Natural killer cell (primary cell): ENCODE results near the gene GDI2. TPM values are rescaled to one million over a fixed set of nuclear protein-coding genes. Genes with fewer than 3 reads are reported as not detected.

Source experiments
- ATAC-seq, 3 donors: fragments of 150-1000 bp in 2 of 3; fragments of 200-7000 bp in 1 of 3; cut with Tn5 transposase; 1 replicate in 1 of 3; 2 replicates in 2 of 3; pipeline ENCODE4 v1.10.0; 2021; ENCODE audit warnings: mild to moderate bottlenecking in 2 of 3, moderate library complexity in 2 of 3
- DNase-seq, 2 donors: peaks; one replicate each; pipeline versions ENCODE4 v3.0.0 to v3.0.0-alpha.2; 2013 to 2021; ENCODE audit warnings: mixed read lengths in 1 of 2
- H3K27ac ChIP-seq: one replicate; pipeline ENCODE4 v1.5.1; 2013; ENCODE audit warnings: mild to moderate bottlenecking, low read length
- H3K27me3 ChIP-seq: one replicate; pipeline ENCODE4 v1.6.1; 2013; ENCODE audit warnings: low read length; ENCODE audit not compliant: control insufficient read depth, insufficient read depth
- H3K36me3 ChIP-seq: one replicate; pipeline ENCODE4 v1.6.1; 2013; ENCODE audit warnings: low read length; ENCODE audit not compliant: control insufficient read depth, insufficient read depth
- H3K4me1 ChIP-seq: one replicate; pipeline ENCODE4 v1.6.1; 2013; ENCODE audit warnings: low read length; ENCODE audit not compliant: control insufficient read depth, insufficient read depth
- H3K4me3 ChIP-seq: one replicate; pipeline ENCODE4 v1.5.1; 2013; ENCODE audit warnings: low read length
- H3K9me3 ChIP-seq: one replicate; pipeline ENCODE4 v1.6.1; 2013; ENCODE audit warnings: low read length; ENCODE audit not compliant: control insufficient read depth, insufficient read depth
- H3K27ac Mint-ChIP-seq, 2 donors: one replicate each; pipeline ENCODE4 v1.8.0; 2022; ENCODE audit warnings: mild to moderate bottlenecking in 2 of 2, mixed read lengths in 2 of 2, moderate library complexity in 1 of 2
- H3K27me3 Mint-ChIP-seq, 2 donors: one replicate each; pipeline ENCODE4 v1.8.0; 2022; ENCODE audit warnings: low read depth in 2 of 2, mixed read lengths in 2 of 2
- H3K36me3 Mint-ChIP-seq: one replicate; pipeline ENCODE4 v1.8.0; 2022; ENCODE audit warnings: mixed read lengths
- H3K4me1 Mint-ChIP-seq, 2 donors: one replicate each; pipeline ENCODE4 v1.8.0; 2022; ENCODE audit warnings: mixed read lengths in 2 of 2
- H3K4me3 Mint-ChIP-seq: one replicate; pipeline ENCODE4 v1.8.0; 2022; ENCODE audit warnings: mild to moderate bottlenecking, moderate library complexity, mixed read lengths
- H3K9me3 Mint-ChIP-seq, 2 donors: one replicate each; pipeline ENCODE4 v1.8.0; 2022; ENCODE audit warnings: mixed read lengths in 2 of 2
- WGBS: methylation state at CpG from one replicate; pipeline ENCODE4 v1.1.7; 2013; ENCODE audit warnings: missing lambda C conversion rate; ENCODE audit not compliant: insufficient coverage; 5-methylcytosine and 5-hydroxymethylcytosine counted together
- intact Hi-C: fragments of 100-400 bp; cut with micrococcal nuclease; formaldehyde crosslinking; loops from one replicate; pipeline ENCODE4 v1.14.2; 2022
- total RNA-seq, 4 donors: library from RNA; stranded (reverse); fragments of 120-200 nt in 1 of 4; gene quantifications; one replicate each; pipeline versions ENCODE4 v1.2.3 to v1.2.4, GENCODE V29; 2013 to 2022
- TF ChIP-seq, protein P1 (sequence below): fragments of 200-600 bp; IDR thresholded peaks from one replicate; pipeline ENCODE4 v1.8.0; 2022; ENCODE audit warnings: antibody characterized with exemption

Gene GDI2
- total RNA-seq, 3 donors from 2014 or later (not counting 1 experiment from before 2014, with no cell fraction given) = 97.9 to 104 (median 104) TPM

GRCh38 chr10:5832946-5833345 lies 19.7 kb upstream of the GDI2 start:
- H3K4me1 Mint-ChIP-seq = no peaks in the 10 kb centered on the region
- Histone ChIP-seq H3K27me3 (no peaks in the 10 kb centered on the region), H3K4me1 (no peaks in the 10 kb centered on the region), H3K27ac (no peak overlapping the region), H3K36me3 (no peaks in the 10 kb centered on the region), H3K9me3 (no peaks in the 10 kb centered on the region), H3K4me3 (no peak overlapping the region)
- H3K27ac Mint-ChIP-seq = no peak overlapping the region
- H3K4me3 Mint-ChIP-seq = no peak overlapping the region
- no peaks in the 10 kb centered on the region for H3K36me3 Mint-ChIP-seq
- no peaks in the 10 kb centered on the region for H3K27me3 Mint-ChIP-seq
- TF ChIP-seq, protein P1, sequence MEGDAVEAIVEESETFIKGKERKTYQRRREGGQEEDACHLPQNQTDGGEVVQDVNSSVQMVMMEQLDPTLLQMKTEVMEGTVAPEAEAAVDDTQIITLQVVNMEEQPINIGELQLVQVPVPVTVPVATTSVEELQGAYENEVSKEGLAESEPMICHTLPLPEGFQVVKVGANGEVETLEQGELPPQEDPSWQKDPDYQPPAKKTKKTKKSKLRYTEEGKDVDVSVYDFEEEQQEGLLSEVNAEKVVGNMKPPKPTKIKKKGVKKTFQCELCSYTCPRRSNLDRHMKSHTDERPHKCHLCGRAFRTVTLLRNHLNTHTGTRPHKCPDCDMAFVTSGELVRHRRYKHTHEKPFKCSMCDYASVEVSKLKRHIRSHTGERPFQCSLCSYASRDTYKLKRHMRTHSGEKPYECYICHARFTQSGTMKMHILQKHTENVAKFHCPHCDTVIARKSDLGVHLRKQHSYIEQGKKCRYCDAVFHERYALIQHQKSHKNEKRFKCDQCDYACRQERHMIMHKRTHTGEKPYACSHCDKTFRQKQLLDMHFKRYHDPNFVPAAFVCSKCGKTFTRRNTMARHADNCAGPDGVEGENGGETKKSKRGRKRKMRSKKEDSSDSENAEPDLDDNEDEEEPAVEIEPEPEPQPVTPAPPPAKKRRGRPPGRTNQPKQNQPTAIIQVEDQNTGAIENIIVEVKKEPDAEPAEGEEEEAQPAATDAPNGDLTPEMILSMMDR = no peak
- WGBS = 92% methylated on average over 13 of the region's 13 CpGs
- intact Hi-C loops = no loop called here
- DNase-seq = no peak
- no peaks in the 10 kb centered on the region for H3K9me3 Mint-ChIP-seq
- no peak for ATAC-seq

GRCh38 chr10:5831446-5831782 lies 18.2 kb upstream of the GDI2 start:
- H3K27me3 ChIP-seq = no peaks in the 10 kb centered on the region
- 95% methylated on average over 8 of the region's 8 CpGs for WGBS
- no peak overlapping the region for H3K4me3 ChIP-seq
- DNase-seq (no peak), ATAC-seq (no peak)
- H3K9me3 Mint-ChIP-seq = no peaks in the 10 kb centered on the region
- H3K9me3 ChIP-seq = no peaks in the 10 kb centered on the region
- H3K36me3 Mint-ChIP-seq = no peaks in the 10 kb centered on the region
- intact Hi-C loops = no loop called here
- H3K27me3 Mint-ChIP-seq = no peaks in the 10 kb centered on the region
- H3K4me1 ChIP-seq = no peaks in the 10 kb centered on the region
- H3K27ac Mint-ChIP-seq = no peak overlapping the region
- H3K4me3 Mint-ChIP-seq = no peak overlapping the region
- TF ChIP-seq, protein P1 = no peak
- H3K27ac ChIP-seq = no peak overlapping the region
- no peaks in the 10 kb centered on the region for H3K36me3 ChIP-seq
- H3K4me1 Mint-ChIP-seq = no peaks in the 10 kb centered on the region

DNA sequence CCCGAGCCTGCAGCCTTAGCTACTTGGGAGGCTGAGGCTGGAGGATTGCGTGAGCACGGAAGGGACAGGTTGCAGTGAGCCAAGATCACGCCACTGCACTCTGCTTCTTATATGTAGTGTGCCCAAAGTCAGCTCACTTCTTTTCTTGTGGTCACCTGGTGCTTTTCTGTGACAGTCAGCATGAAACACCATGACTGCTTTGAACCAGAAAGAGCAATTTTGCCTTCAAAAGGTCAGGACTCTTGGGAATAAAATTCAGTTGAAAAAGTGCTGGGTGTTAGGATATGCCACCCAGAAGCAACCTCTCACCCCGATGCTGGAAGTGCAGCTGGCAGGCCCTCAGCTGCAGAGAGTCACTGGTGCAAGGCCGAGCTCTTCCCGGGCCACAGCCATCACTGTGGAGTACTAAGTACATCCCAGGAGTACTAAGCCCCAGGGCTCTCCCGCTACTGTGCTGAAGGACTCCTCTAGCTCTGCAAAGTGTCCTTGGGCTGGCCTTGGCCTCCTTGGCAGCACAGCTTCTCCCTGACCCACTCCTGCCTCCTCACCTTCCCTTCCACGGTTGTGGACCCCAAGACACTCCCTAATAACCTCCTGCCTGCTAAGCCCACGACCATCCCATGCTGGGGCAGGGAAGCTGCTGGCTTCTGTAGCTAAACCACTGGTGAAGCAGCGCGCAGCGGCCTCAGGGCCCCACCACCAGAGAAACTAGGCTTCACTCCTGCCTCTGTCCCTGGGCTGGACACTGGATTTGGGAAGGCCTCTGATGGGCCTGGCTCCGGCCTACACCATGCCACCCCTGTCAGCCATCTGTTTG lies 17.6 kb upstream of the GDI2 start:
- DNase-seq = no peak
- Histone ChIP-seq H3K27me3 (no peaks in the 10 kb centered on the region), H3K36me3 (no peaks in the 10 kb centered on the region), H3K4me3 (no peak overlapping the region), H3K9me3 (no peaks in the 10 kb centered on the region), H3K4me1 (no peaks in the 10 kb centered on the region), H3K27ac (no peak overlapping the region)
- no peaks in the 10 kb centered on the region for H3K36me3 Mint-ChIP-seq
- TF ChIP-seq, protein P1 = no peak
- H3K27me3 Mint-ChIP-seq = no peaks in the 10 kb centered on the region
- no peaks in the 10 kb centered on the region for H3K9me3 Mint-ChIP-seq
- intact Hi-C loops = no loop called here
- H3K27ac Mint-ChIP-seq = no peak overlapping the region
- no peak for ATAC-seq
- H3K4me3 Mint-ChIP-seq = no peak overlapping the region
- 83% methylated on average over 14 of the region's 14 CpGs for WGBS
- H3K4me1 Mint-ChIP-seq = no peaks in the 10 kb centered on the region

- H3K4me3 ChIP-seq = no peak overlapping the region
- Mint-ChIP-seq H3K36me3 (no peaks in the 10 kb centered on the region), H3K27ac (no peak overlapping the region), H3K4me1 (no peaks in the 10 kb centered on the region), H3K4me3 (no peak overlapping the region), H3K27me3 (no peaks in the 10 kb centered on the region), H3K9me3 (no peaks in the 10 kb centered on the region)
- WGBS = 89% methylated on average over 9 of the region's 9 CpGs
- TF ChIP-seq, protein P1 = no peak
- no peak for ATAC-seq
- H3K27me3 ChIP-seq = no peaks in the 10 kb centered on the region
- no peak overlapping the region for H3K27ac ChIP-seq
- no peaks in the 10 kb centered on the region for H3K9me3 ChIP-seq
- no peaks in the 10 kb centered on the region for H3K36me3 ChIP-seq
- H3K4me1 ChIP-seq = no peaks in the 10 kb centered on the region
- no peak for DNase-seq
- intact Hi-C loops = no loop called here
Observed at GRCh38 chr10:5829267-5829666, 16.0 kb upstream of the GDI2 start.
